CD14-positive monocyte (primary cell): ENCODE data around the gene TRAPPC1. TPM values are rescaled to one million over a fixed set of nuclear protein-coding genes. Genes with fewer than 3 reads are reported as not detected.

Experiments used
- DNase-seq, 3 donors: peaks; one replicate each; pipeline ENCODE4 v3.0.0-alpha.2; 2011 to 2022
- H2AFZ ChIP-seq: 2 replicates; pipeline ENCODE4 v1.6.0; 2012; ENCODE audit warnings: mild to moderate bottlenecking, low read depth, low read length, inconsistent platforms; ENCODE audit not compliant: insufficient read depth, poor library complexity, severe bottlenecking
- H3K27ac ChIP-seq, 2 donors: 1 replicate in 1 of 2; 2 replicates in 1 of 2; pipeline ENCODE4 v1.5.1; 2012 to 2013; ENCODE audit warnings: low read length in 2 of 2, control low read depth in 1 of 2, inconsistent platforms in 1 of 2, low read depth in 1 of 2, mild to moderate bottlenecking in 1 of 2
- H3K27me3 ChIP-seq, 2 donors: one replicate each; pipeline versions ENCODE4 v1.6.0 to v1.6.1; 2011 to 2013; ENCODE audit warnings: low read length in 2 of 2; ENCODE audit not compliant: control insufficient read depth in 2 of 2, insufficient read depth in 2 of 2
- H3K36me3 ChIP-seq, 2 donors: replicated peaks in 1 of 2; 1 replicate in 1 of 2; 2 replicates in 1 of 2; pipeline versions ENCODE4 v1.5.1 to v1.6.1; 2012 to 2013; ENCODE audit warnings: low read length in 2 of 2, control low read depth in 1 of 2, inconsistent platforms in 1 of 2, mild to moderate bottlenecking in 1 of 2; ENCODE audit not compliant: insufficient read depth in 2 of 2, control insufficient read depth in 1 of 2
- H3K4me1 ChIP-seq, 2 donors: 1 replicate in 1 of 2; 2 replicates in 1 of 2; pipeline versions ENCODE4 v1.5.1 to v1.6.1; 2012 to 2013; ENCODE audit warnings: low read length in 2 of 2, control low read depth in 1 of 2, inconsistent platforms in 1 of 2, mild to moderate bottlenecking in 1 of 2, moderate library complexity in 1 of 2; ENCODE audit not compliant: insufficient read depth in 2 of 2, control insufficient read depth in 1 of 2
- H3K4me2 ChIP-seq: replicated peaks from 2 replicates; pipeline ENCODE3; 2012; ENCODE audit warnings: low read length, moderate library complexity, mild to moderate bottlenecking; ENCODE audit not compliant: poor library complexity, severe bottlenecking; ENCODE audit errors: extremely low read depth
- H3K4me3 ChIP-seq, 3 experiments: fragments of 200-600 bp in 1 of 3; sonication (generic) in 1 of 3; replicated peaks in 1 of 3; 1 replicate in 2 of 3; 2 replicates in 1 of 3; pipeline ENCODE4 v1.5.1; 2011 to 2013; ENCODE audit warnings: low read length in 3 of 3, mild to moderate bottlenecking in 3 of 3, control low read depth in 2 of 3, low read depth in 2 of 3, inconsistent platforms in 1 of 3, moderate library complexity in 1 of 3
- H3K79me2 ChIP-seq: 2 replicates; pipeline ENCODE4 v1.6.0; 2012; ENCODE audit warnings: mild to moderate bottlenecking, control low read depth, inconsistent platforms, low read length, moderate library complexity; ENCODE audit not compliant: insufficient read depth
- H3K9ac ChIP-seq: 2 replicates; pipeline ENCODE4 v1.6.0; 2017; ENCODE audit warnings: low read length, mild to moderate bottlenecking; ENCODE audit not compliant: insufficient read depth, poor library complexity, severe bottlenecking
- H3K9me3 ChIP-seq, 2 donors: replicated peaks in 1 of 2; 1 replicate in 1 of 2; 2 replicates in 1 of 2; pipeline versions ENCODE4 v1.5.1 to v1.6.1; 2012 to 2013; ENCODE audit warnings: low read length in 2 of 2, control low read depth in 1 of 2; ENCODE audit not compliant: control insufficient read depth in 1 of 2, insufficient read depth in 1 of 2
- H4K20me1 ChIP-seq: 2 replicates; pipeline ENCODE4 v1.6.0; 2012; ENCODE audit warnings: mild to moderate bottlenecking, low read length, control low read depth, moderate library complexity; ENCODE audit not compliant: insufficient read depth
- H3K27ac Mint-ChIP-seq, 7 donors: one replicate each; pipeline ENCODE4 v1.8.0; 2020; ENCODE audit warnings: mild to moderate bottlenecking in 7 of 7, mixed read lengths in 7 of 7, moderate library complexity in 6 of 7, inconsistent platforms in 2 of 7
- H3K27me3 Mint-ChIP-seq, 3 donors: one replicate each; pipeline ENCODE4 v1.8.0; 2021 to 2022; ENCODE audit warnings: low read depth in 3 of 3, mild to moderate bottlenecking in 3 of 3, mixed read lengths in 3 of 3, moderate library complexity in 3 of 3, inconsistent platforms in 1 of 3
- H3K36me3 Mint-ChIP-seq, 2 donors: one replicate each; pipeline ENCODE4 v1.8.0; 2020; ENCODE audit warnings: mixed read lengths in 2 of 2, inconsistent platforms in 1 of 2, mild to moderate bottlenecking in 1 of 2
- H3K4me1 Mint-ChIP-seq: one replicate; pipeline ENCODE4 v1.8.0; 2020; ENCODE audit warnings: mild to moderate bottlenecking, mixed read lengths
- H3K4me3 Mint-ChIP-seq, 2 donors: one replicate each; pipeline ENCODE4 v1.8.0; 2020; ENCODE audit warnings: mild to moderate bottlenecking in 2 of 2, mixed read lengths in 2 of 2, moderate library complexity in 1 of 2
- H3K9me3 Mint-ChIP-seq, 7 donors: one replicate each; pipeline ENCODE4 v1.8.0; 2020 to 2022; ENCODE audit warnings: mixed read lengths in 7 of 7, mild to moderate bottlenecking in 6 of 7, moderate library complexity in 6 of 7, inconsistent platforms in 2 of 7
- CTCF ChIP-seq: fragments of 200-600 bp; IDR thresholded peaks from one replicate; pipeline ENCODE4 v1.8.0; 2022; ENCODE audit warnings: antibody characterized with exemption, mild to moderate bottlenecking
- WGBS: methylation state at CpG from one replicate; pipeline ENCODE4 v1.1.5; 2013; ENCODE audit warnings: missing lambda C conversion rate; ENCODE audit not compliant: insufficient coverage; 5-methylcytosine and 5-hydroxymethylcytosine counted together
- intact Hi-C, 2 donors: fragments of 100-400 bp; cut with micrococcal nuclease; formaldehyde crosslinking; loops; one replicate each; pipeline versions ENCODE4 v1.15.0 to v1.15.1; 2023
- polyA plus RNA-seq, 3 donors: library from polyadenylated mRNA; depleted of rRNA in 1 of 3; unstranded in 2 of 3; stranded (reverse) in 1 of 3; fragments of 300-500 nt in 2 of 3; fragments of >200 nt in 1 of 3; fragmentation: Illumina TruSeq in 2 of 3; gene quantifications; 1 replicate in 2 of 3; 2 replicates in 1 of 3; pipeline ENCODE4 v1.2.3, GENCODE V29; 2012 to 2021
- small RNA-seq: library from RNA; depleted of rRNA; stranded (forward); fragments of <200 nt; gene quantifications from one replicate; pipeline ENCODE3, GENCODE V24; 2012; ENCODE audit warnings: low read depth; ENCODE audit not compliant: insufficient read length

Gene TRAPPC1
- polyA plus RNA-seq, 3 donors: 172 to 266 (median 224) TPM

DNA sequence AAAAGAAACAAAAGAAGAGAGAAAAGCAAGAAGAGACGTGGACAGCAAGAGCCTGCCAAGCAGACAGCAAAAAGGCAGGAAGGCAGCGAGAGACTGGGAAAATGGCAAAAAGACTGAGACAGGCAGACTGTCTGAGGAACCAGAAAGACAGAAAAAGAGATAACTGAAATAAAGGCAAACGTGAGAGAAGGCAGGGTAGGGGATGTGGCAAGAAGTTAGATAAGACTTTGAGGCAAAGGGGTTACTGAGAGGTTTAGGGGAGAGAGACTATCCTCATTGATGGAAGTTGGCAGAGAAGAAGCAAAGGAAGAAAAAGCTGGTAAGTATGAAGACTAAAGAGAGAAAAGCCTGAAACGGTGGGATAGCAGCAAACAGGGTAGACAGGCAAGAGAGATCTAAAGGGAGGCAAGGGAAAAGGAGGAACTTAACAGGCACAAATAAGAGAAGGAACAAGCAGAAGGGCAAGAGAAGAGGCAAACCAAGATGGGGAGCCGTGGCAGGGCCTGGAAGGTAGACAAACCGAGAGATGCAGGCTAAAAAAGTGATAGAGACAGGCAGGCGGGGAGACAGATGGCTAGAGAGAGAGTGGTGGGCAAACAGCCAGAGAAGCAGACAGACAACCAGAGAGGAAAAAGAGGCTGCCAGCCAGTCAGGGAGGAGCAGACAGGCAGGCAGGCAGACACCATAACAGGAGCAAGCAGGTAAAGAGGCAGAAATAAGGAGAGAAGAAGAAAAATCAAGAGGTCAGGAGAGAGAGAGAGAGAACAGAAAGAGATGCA is 50.3 kb downstream of the TRAPPC1 start:
- H3K27ac Mint-ChIP-seq: no peak overlapping the region
- peaks cover 11% of the 10 kb centered on the region for H3K4me1 Mint-ChIP-seq
- H3K27me3 Mint-ChIP-seq: no peaks in the 10 kb centered on the region
- H3K9me3 ChIP-seq: no peaks in the 10 kb centered on the region
- WGBS: 25% methylated on average over 7 of the region's 7 CpGs
- H3K27me3 ChIP-seq: no peaks in the 10 kb centered on the region
- peaks cover 56% of the 10 kb centered on the region for H3K79me2 ChIP-seq
- H3K4me3 Mint-ChIP-seq: no peak overlapping the region
- no peaks in the 10 kb centered on the region for H4K20me1 ChIP-seq
- H3K9me3 Mint-ChIP-seq: no peaks in the 10 kb centered on the region
- H2AFZ ChIP-seq: peak overlapping the region; percentile 67
- H3K36me3 ChIP-seq: no peaks in the 10 kb centered on the region
- H3K4me2 ChIP-seq: peak overlapping the region; percentile 46
- H3K9ac ChIP-seq: peak overlapping the region; percentile 1
- peak overlapping the region in 1 of 3 experiments; percentile 37 for H3K4me3 ChIP-seq
- H3K4me1 ChIP-seq: peaks cover 48 to 62% of the 10 kb centered on the region in 2 donors
- peak overlapping the region; percentile 15 to 34 for H3K27ac ChIP-seq
- intact Hi-C loops: loop anchor here in 1 of 2 donors (2.0 kb wide), 1 partner anchor 15 kb away; no protein-coding TSS in a partner anchor
- no peak for TF ChIP-seq CTCF
- peak in 2 of 3 donors; percentile 15 to 36 for DNase-seq
- H3K36me3 Mint-ChIP-seq: peaks cover 0 to 2% of the 10 kb centered on the region in 2 donors

Small RNA genes within 50 kb of the gene (small RNA-seq; reads per million reads assigned to genes)
- 6.6 reads per million, percentile 62 among the genes with 10 or more reads in this experiment for gene SCARNA21

Other genes starting within 250 kb of the TRAPPC1 start
- gene TP53, start 244.5 kb downstream of the TRAPPC1 start, polyA plus RNA-seq: 10 to 100 TPM; 16.2 to 35.1 (median 25.8) TPM
- gene WRAP53, start 243.5 kb downstream of the TRAPPC1 start, polyA plus RNA-seq: 1 to 10 TPM; 6.3 to 9.8 (median 9.1) TPM
- gene EFNB3, start 226.7 kb downstream of the TRAPPC1 start, polyA plus RNA-seq: under 1 TPM in 1 of 3 donors, not detected in 2; 0.01 TPM
- gene DNAH2, start 214.2 kb downstream of the TRAPPC1 start, polyA plus RNA-seq: under 1 TPM in 2 of 3 donors, not detected in 1; 0.03 to 0.15 TPM
- 10 to 100 TPM in 1 of 3 donors, under 1 TPM in 2; 0.37 to 25.5 (median 0.44) TPM for gene KDM6B, start 97.7 kb downstream of the TRAPPC1 start, polyA plus RNA-seq
- gene TMEM88, start 76.9 kb downstream of the TRAPPC1 start, polyA plus RNA-seq: 10 to 100 TPM in 1 of 3 donors, not detected in 2; 10.2 TPM
- gene NAA38, start 74.4 kb downstream of the TRAPPC1 start, polyA plus RNA-seq: 100 to 1,000 TPM in 2 of 3 donors, 10 to 100 TPM in 1; 63.8 to 197 (median 148) TPM
- gene CYB5D1, start 73.9 kb downstream of the TRAPPC1 start, polyA plus RNA-seq: 1 to 10 TPM in 1 of 3 donors, under 1 TPM in 2; 0.50 to 4.8 (median 0.98) TPM
- gene CHD3, start 43.2 kb downstream of the TRAPPC1 start, polyA plus RNA-seq: 10 to 100 TPM in 1 of 3 donors, under 1 TPM in 2; 0.55 to 67.9 (median 0.91) TPM
- 1 to 10 TPM in 2 of 3 donors, under 1 TPM in 1; 0.59 to 6.7 (median 1.3) TPM for gene RNF227, start 15.7 kb downstream of the TRAPPC1 start, polyA plus RNA-seq
- 10 to 100 TPM in 1 of 3 donors, not detected in 2; 11.7 TPM for gene KCNAB3, start 2.1 kb downstream of the TRAPPC1 start, polyA plus RNA-seq
- 10 to 100 TPM in 1 of 3 donors, 1 to 10 TPM in 2; 4.7 to 22.8 (median 6.5) TPM for gene CNTROB, start 260 bp upstream of the TRAPPC1 start, polyA plus RNA-seq
- gene GUCY2D, start 70.7 kb upstream of the TRAPPC1 start, polyA plus RNA-seq: under 1 TPM in 2 of 3 donors, not detected in 1; 0.04 to 0.46 TPM
- gene ALOX15B, start 107.1 kb upstream of the TRAPPC1 start, polyA plus RNA-seq: 1 to 10 TPM; 1.7 to 2.8 (median 2.0) TPM
- gene ALOX12B, start 155.8 kb upstream of the TRAPPC1 start, polyA plus RNA-seq: not detected
- gene ALOXE3, start 186.6 kb upstream of the TRAPPC1 start, polyA plus RNA-seq: not detected
- not detected for gene HES7, start 192.2 kb upstream of the TRAPPC1 start, polyA plus RNA-seq
- gene PER1, start 220.5 kb upstream of the TRAPPC1 start, polyA plus RNA-seq: 100 to 1,000 TPM in 1 of 3 donors, 1 to 10 TPM in 2; 5.6 to 457 (median 9.6) TPM
- gene VAMP2, start 231.0 kb upstream of the TRAPPC1 start, polyA plus RNA-seq: 100 to 1,000 TPM in 1 of 3 donors, 10 to 100 TPM in 2; 10.2 to 139 (median 14.5) TPM
- gene TMEM107, start 244.4 kb upstream of the TRAPPC1 start, polyA plus RNA-seq: 10 to 100 TPM; 20.5 to 37.4 (median 31.4) TPM